HepG2 (cell line): ENCODE results near the gene RPL23. TPM values are rescaled to one million over a fixed set of nuclear protein-coding genes. Genes with fewer than 3 reads are reported as not detected.

Source experiments
- CREM ChIP-seq, 2 experiments: sonication (generic) in 1 of 2; formaldehyde crosslinking in 1 of 2; IDR thresholded peaks; 2 replicates each; pipeline versions ENCODE4 v1.4.0 to v1.6.1; 2016 to 2020; ENCODE audit warnings: antibody characterized with exemption in 1 of 2, mild to moderate bottlenecking in 1 of 2, missing genetic modification reagents in 1 of 2
- DPF2 ChIP-seq: sonication (generic); formaldehyde crosslinking; IDR thresholded peaks from 2 replicates; pipeline ENCODE4 v1.4.0; 2020; ENCODE audit warnings: mild to moderate bottlenecking, low read depth, missing genetic modification reagents, borderline replicate concordance
- DR1 ChIP-seq: sonication (generic); formaldehyde crosslinking; IDR thresholded peaks from 2 replicates; pipeline ENCODE4 v1.8.0; 2021; ENCODE audit warnings: mild to moderate bottlenecking, missing genetic modification reagents, inconsistent platforms
- HDAC6 ChIP-seq: fragments of 200-600 bp; sonication (generic); IDR thresholded peaks from 2 replicates; pipeline ENCODE4 v1.7.0; 2017; ENCODE audit warnings: mild to moderate bottlenecking, antibody characterized with exemption, low read length, low read depth
- IRF9 ChIP-seq: sonication (generic); formaldehyde crosslinking; IDR thresholded peaks from 2 replicates; pipeline ENCODE4 v1.8.0; 2022; ENCODE audit warnings: missing genetic modification reagents, mild to moderate bottlenecking, borderline replicate concordance
- MEF2D ChIP-seq: sonication (generic); formaldehyde crosslinking; IDR thresholded peaks from 2 replicates; pipeline ENCODE4 v1.5.1; 2020; ENCODE audit warnings: mild to moderate bottlenecking, missing genetic modification reagents
- PCBP2 ChIP-seq: fragments of 200-400 bp; formaldehyde crosslinking; optimal IDR thresholded peaks from 2 replicates; pipeline ENCODE3; 2018; ENCODE audit warnings: low read length, low read depth; ENCODE audit not compliant: poor library complexity, severe bottlenecking
- RFXAP ChIP-seq: sonication (generic); formaldehyde crosslinking; IDR thresholded peaks from 2 replicates; pipeline ENCODE4 v1.4.0; 2020; ENCODE audit warnings: missing genetic modification reagents, borderline replicate concordance
- SAP130 ChIP-seq: IDR thresholded peaks from 2 replicates; pipeline ENCODE4 v1.6.1; 2016; ENCODE audit warnings: low read depth
- TEAD2 ChIP-seq: sonication (generic); formaldehyde crosslinking; IDR thresholded peaks from 2 replicates; pipeline ENCODE4 v1.9.0; 2021; ENCODE audit warnings: missing genetic modification reagents
- THAP8 ChIP-seq: sonication (generic); formaldehyde crosslinking; IDR thresholded peaks from 2 replicates; pipeline ENCODE4 v1.5.1; 2020; ENCODE audit warnings: missing genetic modification reagents, mild to moderate bottlenecking, borderline replicate concordance
- ZEB1 ChIP-seq: IDR thresholded peaks from 2 replicates; pipeline ENCODE4 v1.6.1; 2012; ENCODE audit warnings: mild to moderate bottlenecking, low read depth, inconsistent platforms; ENCODE audit not compliant: insufficient replicate concordance
- ZFP41 ChIP-seq: sonication (generic); formaldehyde crosslinking; IDR thresholded peaks from 2 replicates; pipeline ENCODE4 v1.4.0; 2020; ENCODE audit warnings: mild to moderate bottlenecking, missing genetic modification reagents, borderline replicate concordance
- ZNF552 ChIP-seq: sonication (generic); formaldehyde crosslinking; IDR thresholded peaks from 2 replicates; pipeline ENCODE4 v1.9.0; 2022; ENCODE audit warnings: missing genetic modification reagents, mild to moderate bottlenecking, borderline replicate concordance
- ZNF567 ChIP-seq: sonication (generic); formaldehyde crosslinking; IDR thresholded peaks from 2 replicates; pipeline ENCODE4 v1.8.1; 2023; ENCODE audit warnings: mild to moderate bottlenecking, missing genetic modification reagents, borderline replicate concordance
- ZNF720 ChIP-seq: sonication (generic); formaldehyde crosslinking; IDR thresholded peaks from 2 replicates; pipeline ENCODE4 v1.4.0; 2020; ENCODE audit warnings: missing genetic modification reagents
- ZNF784 ChIP-seq: sonication (generic); formaldehyde crosslinking; IDR thresholded peaks from 2 replicates; pipeline ENCODE4 v1.5.1; 2020; ENCODE audit warnings: missing genetic modification reagents, mild to moderate bottlenecking, borderline replicate concordance
- polyA plus RNA-seq, 8 experiments: library from polyadenylated mRNA; depleted of rRNA in 3 of 8; stranded (reverse) in 7 of 8; unstranded in 1 of 8; fragments of >200 nt; fragmentation: Illumina TruSeq in 4 of 8; extraction: Trizol in 4 of 8; gene quantifications; 2 replicates each; pipeline versions ENCODE4 v1.2.1 to v1.2.3, GENCODE V29; 2011 to 2016; ENCODE audit warnings: low read depth in 4 of 8, missing spikeins in 1 of 8, mixed read lengths in 1 of 8; ENCODE audit not compliant: insufficient read depth in 1 of 8
- total RNA-seq, 5 experiments: library from RNA; depleted of rRNA; stranded (reverse); fragments of >200 nt; fragmentation: Illumina TruSeq; extraction: Trizol; gene quantifications; 2 replicates each; pipeline ENCODE4 v1.2.3, GENCODE V29; 2016; ENCODE audit warnings: low read depth in 1 of 5
- TF ChIP-seq, protein P1 (sequence below): sonication (generic); formaldehyde crosslinking; IDR thresholded peaks from 2 replicates; pipeline ENCODE4 v1.9.0; 2021; ENCODE audit warnings: missing genetic modification reagents, borderline replicate concordance
- TF ChIP-seq, protein P2 (sequence below): sonication (generic); formaldehyde crosslinking; IDR thresholded peaks from 2 replicates; pipeline ENCODE4 v1.4.0; 2020; ENCODE audit warnings: low read depth, missing genetic modification reagents

RPL23 gene
- total and polyA plus RNA-seq, 2 of the 13 experiments (the other 11 are each of a cell fraction or from before 2014, with no cell fraction given): 2,790 to 4,860 TPM

DNA sequence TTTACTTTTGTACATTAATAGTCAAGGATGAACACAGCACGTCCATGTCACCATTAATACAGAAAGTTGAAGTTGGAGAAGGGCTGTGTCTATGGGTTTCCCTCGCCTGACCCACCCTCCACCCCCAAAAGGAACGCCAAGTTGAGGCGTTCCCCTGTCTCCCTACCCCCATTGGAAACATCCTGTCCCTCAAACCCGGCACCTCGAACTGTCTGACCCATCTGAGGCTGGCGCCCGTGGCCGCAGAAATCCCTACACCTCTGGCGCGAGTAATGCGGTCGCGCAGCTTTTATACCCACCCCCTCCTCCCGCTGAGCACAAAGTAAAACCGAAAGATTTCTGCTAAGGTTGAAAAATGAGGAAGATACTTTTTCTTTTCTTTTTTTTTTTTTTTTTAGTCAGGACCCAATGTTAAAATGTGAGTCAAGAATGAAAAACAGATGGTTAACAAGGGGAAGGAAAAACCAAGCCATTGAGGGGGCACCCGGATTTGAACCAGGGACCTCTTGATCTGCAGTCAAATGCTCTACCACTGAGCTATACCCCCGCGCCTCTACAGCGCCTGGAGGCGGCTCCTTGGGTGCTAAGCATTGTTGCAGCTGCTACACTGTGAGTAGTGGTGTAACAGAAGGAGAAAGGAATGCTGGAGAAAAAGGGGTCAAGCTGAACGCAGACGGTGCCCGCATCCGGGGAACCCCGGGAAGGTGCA lies 15.4 kb upstream of the RPL23 start (continued):
- TF ChIP-seq ZFP41 (CRISPR knock-in tag) (no peak), DR1 (CRISPR knock-in tag) (no peak), ZEB1 (peak; percentile 68), ZNF567 (CRISPR knock-in tag) (0 out of 2 replicates have a peak, but pooled peaks have one; percentile 50), TEAD2 (CRISPR knock-in tag) (no peak), IRF9 (0 out of 2 replicates have a peak, but pooled peaks have one; percentile 1), HDAC6 (peak; percentile 65; the same call in 1 of the 2 replicates), ZNF720 (CRISPR knock-in tag) (no peak), DPF2 (CRISPR knock-in tag) (no peak), RFXAP (peak; percentile 75; the same call in 1 of the 2 replicates), MEF2D (CRISPR knock-in tag) (peak; percentile 73; the same call in 1 of the 2 replicates), CREM (IDR thresholded peaks at IDR 0.05) (peak; percentile 74), CREM (CRISPR knock-in tag; IDR thresholded peaks at IDR 0.05) (no peak), SAP130 (CRISPR knock-in tag) (peak; percentile 85), ZNF784 (CRISPR knock-in tag) (no peak), PCBP2 (no peak), THAP8 (CRISPR knock-in tag) (no peak), ZNF552 (no peak)
- TF ChIP-seq, protein P1, sequence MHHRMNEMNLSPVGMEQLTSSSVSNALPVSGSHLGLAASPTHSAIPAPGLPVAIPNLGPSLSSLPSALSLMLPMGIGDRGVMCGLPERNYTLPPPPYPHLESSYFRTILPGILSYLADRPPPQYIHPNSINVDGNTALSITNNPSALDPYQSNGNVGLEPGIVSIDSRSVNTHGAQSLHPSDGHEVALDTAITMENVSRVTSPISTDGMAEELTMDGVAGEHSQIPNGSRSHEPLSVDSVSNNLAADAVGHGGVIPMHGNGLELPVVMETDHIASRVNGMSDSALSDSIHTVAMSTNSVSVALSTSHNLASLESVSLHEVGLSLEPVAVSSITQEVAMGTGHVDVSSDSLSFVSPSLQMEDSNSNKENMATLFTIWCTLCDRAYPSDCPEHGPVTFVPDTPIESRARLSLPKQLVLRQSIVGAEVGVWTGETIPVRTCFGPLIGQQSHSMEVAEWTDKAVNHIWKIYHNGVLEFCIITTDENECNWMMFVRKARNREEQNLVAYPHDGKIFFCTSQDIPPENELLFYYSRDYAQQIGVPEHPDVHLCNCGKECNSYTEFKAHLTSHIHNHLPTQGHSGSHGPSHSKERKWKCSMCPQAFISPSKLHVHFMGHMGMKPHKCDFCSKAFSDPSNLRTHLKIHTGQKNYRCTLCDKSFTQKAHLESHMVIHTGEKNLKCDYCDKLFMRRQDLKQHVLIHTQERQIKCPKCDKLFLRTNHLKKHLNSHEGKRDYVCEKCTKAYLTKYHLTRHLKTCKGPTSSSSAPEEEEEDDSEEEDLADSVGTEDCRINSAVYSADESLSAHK (CRISPR knock-in tag): no peak
- TF ChIP-seq, protein P2, sequence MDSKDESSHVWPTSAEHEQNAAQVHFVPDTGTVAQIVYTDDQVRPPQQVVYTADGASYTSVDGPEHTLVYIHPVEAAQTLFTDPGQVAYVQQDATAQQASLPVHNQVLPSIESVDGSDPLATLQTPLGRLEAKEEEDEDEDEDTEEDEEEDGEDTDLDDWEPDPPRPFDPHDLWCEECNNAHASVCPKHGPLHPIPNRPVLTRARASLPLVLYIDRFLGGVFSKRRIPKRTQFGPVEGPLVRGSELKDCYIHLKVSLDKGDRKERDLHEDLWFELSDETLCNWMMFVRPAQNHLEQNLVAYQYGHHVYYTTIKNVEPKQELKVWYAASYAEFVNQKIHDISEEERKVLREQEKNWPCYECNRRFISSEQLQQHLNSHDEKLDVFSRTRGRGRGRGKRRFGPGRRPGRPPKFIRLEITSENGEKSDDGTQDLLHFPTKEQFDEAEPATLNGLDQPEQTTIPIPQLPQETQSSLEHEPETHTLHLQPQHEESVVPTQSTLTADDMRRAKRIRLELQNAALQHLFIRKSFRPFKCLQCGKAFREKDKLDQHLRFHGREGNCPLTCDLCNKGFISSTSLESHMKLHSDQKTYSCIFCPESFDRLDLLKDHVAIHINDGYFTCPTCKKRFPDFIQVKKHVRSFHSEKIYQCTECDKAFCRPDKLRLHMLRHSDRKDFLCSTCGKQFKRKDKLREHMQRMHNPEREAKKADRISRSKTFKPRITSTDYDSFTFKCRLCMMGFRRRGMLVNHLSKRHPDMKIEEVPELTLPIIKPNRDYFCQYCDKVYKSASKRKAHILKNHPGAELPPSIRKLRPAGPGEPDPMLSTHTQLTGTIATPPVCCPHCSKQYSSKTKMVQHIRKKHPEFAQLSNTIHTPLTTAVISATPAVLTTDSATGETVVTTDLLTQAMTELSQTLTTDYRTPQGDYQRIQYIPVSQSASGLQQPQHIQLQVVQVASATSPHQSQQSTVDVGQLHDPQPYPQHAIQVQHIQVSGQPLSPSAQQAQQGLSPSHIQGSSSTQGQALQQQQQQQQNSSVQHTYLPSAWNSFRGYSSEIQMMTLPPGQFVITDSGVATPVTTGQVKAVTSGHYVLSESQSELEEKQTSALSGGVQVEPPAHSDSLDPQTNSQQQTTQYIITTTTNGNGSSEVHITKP (CRISPR knock-in tag): no peak
